ELF-1 (cell line): ENCODE measurements around the gene SOCS7.

Source experiments
- DNase-seq: peaks from one replicate; pipeline ENCODE4 v3.0.0-alpha.2; 2016; ENCODE audit warnings: low read depth, low spot score

SOCS7 gene, protein sequence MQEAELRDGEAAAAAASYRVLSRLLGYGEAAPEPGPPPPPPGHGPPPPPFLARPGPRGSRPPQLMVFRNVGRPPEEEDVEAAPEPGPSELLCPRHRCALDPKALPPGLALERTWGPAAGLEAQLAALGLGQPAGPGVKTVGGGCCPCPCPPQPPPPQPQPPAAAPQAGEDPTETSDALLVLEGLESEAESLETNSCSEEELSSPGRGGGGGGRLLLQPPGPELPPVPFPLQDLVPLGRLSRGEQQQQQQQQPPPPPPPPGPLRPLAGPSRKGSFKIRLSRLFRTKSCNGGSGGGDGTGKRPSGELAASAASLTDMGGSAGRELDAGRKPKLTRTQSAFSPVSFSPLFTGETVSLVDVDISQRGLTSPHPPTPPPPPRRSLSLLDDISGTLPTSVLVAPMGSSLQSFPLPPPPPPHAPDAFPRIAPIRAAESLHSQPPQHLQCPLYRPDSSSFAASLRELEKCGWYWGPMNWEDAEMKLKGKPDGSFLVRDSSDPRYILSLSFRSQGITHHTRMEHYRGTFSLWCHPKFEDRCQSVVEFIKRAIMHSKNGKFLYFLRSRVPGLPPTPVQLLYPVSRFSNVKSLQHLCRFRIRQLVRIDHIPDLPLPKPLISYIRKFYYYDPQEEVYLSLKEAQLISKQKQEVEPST

DNA sequence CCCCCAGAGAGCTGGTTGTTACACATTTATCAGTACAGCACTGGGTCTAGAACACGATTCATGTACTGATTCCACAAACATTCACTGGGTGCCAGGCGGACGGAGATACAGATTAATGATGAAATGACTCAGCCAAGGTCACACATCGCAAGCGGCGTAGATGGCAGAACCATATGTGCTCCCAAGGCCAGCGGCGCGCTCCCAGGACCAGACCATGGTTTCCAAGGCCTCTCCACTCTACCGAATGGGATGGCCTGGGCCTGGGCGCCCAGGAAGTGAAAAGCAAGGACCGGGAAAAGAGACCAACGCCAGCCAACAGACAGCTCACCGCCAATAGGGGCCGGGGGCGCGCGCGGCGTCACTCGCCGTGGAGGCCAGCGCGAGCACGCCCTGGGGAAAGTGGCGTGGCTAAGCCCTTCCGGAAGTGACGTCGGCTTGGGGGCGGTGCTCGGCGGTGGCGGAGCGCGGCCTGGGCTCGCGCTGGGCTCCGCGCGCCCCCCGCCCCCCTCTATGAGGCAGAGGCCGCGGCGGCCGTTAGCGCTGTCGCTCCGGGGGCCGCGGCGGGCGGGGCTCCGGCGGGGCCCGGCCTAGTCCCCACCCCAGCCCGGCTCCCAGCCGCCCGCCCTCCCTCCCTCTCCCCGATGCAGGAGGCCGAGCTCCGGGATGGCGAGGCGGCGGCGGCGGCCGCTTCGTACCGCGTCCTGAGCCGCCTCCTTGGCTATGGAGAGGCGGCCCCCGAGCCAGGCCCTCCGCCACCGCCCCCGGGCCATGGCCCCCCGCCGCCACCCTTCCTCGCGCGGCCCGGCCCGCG lies at the start of gene SOCS7:
SOCS7 (plus strand) TSS at position 433 of the 811 bp plus-strand sequence; CDS start at position 642, 209 bp downstream.
- DNase-seq: peak; percentile 94

DNA sequence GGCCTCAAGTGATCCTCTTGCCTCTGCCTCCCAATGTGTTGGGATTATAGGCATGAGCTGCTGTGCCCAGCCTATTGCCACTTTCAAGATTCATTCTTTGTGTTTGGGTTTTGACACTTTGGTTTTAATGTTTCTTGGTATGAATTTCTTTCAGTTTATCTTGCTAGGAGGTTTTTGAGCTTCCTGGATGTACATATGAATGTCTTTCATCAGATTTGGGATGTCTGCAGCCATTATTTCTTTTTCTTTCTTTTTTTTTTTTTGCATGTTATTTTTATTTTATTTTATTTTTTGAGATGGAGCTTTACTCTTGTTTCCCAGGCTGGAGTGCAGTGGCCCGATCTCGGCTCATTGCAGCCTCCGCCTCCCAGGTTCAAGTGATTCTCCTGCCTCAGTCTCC lies 36.1 kb upstream of the SOCS7 start:
- DNase-seq: no peak

DNA sequence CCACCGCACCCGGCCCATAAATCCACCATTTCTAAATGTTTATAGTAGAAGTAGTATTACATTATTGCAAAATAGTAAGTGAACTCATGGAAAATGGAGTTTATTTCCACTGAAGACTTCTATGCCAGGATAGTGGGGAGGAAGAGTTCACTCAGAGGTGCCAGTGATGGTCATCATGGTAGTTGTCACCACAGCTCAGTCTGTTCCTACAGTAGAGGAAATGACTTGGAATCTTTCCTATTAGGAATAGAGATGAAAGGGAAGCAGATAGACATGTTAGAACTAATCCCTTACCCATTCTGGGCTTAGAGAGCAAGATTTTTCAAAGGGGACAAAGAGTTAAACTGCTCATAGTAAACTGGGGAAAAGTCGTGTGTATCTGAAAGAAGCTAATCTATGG lies 34.6 kb upstream of the SOCS7 start:
- no peak for DNase-seq

DNA sequence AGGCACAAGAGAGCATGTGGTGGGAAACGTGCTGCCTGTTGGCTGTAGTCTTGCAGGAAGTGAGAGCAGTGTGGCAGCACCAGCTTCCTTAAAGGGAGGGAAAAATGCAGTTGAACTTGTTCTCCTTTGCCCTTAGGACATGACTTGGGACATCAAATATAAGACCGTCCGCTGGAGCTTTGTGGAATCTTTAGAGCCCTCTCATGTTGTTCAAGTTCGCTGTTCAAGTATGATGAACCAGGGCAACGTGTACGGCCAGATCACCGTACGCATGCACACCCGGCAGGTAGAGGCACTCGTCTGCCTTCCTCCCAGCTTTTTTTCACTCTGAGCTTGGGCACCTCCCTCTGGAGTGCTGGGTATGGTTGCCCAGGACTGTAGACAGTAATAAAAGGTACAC lies 31.2 kb upstream of the SOCS7 start:
- DNase-seq: peak; percentile 67

DNA sequence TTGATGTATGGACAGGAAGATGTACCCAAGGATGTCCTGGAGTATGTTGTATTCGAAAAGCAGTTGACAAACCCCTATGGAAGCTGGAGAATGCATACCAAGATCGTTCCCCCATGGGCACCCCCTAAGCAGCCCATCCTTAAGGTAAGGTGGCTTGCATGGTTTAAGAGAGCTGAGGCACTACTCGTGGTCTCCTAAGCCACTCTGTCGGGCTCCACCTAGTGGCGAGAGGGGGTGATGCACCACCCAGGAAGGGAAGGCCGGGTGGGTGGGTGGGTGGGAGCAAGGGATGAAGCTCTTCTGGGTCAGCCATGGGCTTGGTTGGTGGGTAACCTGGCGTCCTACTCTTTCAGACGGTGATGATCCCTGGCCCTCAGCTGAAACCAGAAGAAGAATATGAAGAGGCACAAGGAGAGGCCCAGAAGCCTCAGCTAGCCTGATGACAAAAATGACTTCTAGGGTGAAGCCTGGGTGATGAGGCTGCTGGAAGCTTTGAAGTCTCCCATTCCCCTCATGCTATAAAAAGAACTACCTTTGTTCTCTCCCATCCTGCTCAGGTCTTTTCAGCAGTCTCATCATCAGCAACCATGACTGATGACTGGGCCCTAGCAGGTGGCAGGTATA lies 29.4 kb upstream of the SOCS7 start:
- DNase-seq: peak; percentile 49

DNA sequence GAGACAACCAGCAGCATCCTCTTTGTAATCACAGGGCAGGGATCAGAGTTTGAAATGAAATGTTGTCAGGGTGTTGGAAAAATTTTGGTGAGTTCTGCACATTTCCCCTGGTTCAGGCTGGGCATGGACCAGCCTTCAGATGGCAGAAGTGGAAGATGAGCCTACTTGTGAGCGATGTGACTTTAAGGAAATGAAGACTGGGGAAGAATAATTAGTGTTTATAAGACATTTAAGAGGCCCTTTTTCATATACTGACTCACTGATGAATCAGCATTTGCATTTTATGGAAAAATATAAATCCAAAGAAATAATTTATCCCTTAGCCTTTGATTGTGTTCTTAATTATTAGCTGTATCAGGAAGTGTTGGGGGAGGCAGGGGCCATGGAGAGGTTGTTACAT lies 28.7 kb upstream of the SOCS7 start:
- DNase-seq: no peak

DNA sequence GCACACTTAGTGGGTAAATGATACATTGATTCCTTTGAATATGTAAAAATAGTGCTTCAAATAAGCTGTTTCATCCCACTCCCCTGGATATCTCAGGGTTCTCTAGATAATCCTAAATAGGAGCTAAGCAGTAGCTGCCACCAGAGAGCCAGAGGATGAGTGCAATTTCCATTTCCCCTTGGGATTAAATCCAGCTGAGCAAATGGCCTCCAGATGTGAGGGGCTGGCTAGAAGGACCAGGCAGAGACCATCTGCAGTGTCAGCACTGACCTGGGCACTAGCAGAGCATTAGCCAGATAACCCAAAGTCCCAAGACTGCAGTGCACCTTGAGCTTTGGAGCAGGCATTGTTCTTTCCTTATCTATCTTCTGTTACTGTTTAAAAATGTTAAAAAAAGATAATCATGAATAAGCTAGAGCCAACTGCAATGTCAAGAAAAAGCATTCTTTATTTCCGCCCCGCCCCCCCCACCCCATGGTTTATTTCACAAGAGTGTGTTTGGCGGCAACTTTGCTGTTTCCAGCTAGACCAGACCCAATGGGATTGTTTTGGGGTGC lies 27.4 kb upstream of the SOCS7 start:
- no peak for DNase-seq

DNA sequence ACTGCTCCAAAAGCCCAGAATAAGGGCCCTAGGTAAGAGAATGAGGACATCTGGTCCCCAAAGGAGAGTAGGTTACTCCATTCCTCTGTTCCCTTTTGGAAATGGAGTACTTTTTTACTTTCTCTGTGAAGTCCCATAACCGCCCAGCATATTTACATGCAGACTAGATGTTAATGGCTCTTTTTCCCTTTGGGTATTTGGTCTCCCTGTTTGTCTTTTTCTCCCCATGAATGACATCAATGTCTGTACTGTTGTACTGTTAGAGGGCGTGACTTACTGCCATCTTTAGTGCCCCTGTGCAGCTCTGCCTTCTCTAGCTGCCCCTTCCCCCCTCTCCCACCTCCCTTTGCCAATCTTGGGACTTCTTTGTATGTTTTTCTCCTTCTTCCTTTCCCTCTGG lies 26.9 kb upstream of the SOCS7 start:
- no peak for DNase-seq

DNA sequence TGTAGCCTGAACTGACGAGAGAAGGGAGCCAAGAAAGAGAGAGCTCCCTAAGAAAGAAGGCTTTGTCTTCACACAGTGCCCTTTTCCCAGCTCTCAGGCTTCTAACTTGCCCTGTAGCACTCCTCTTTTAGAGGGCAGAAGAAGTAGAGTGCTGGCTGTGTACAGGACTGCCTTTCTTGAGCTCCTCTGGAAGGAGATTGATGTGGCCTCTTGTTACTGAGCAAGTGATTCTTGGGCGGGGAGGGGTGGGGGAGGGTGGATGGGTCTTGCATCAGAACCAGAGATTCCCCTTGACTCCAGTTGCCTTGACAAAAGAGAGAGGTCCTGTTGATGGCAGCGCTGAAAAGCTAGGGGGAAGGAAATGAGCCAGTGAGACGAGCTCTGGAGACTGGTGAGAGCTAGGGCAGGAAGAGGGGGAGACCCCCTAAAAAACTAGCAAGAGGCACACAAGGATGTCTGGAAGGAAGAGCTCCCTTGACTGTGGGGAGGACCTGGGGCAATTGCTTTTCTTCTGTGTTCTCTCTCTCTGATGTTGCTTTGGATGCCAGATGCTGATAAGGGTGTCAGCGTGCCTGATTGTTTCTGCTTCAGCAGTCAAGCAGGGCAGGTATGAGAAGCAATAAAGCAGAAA lies 26.3 kb upstream of the SOCS7 start:
- DNase-seq: peak; percentile 61

DNA sequence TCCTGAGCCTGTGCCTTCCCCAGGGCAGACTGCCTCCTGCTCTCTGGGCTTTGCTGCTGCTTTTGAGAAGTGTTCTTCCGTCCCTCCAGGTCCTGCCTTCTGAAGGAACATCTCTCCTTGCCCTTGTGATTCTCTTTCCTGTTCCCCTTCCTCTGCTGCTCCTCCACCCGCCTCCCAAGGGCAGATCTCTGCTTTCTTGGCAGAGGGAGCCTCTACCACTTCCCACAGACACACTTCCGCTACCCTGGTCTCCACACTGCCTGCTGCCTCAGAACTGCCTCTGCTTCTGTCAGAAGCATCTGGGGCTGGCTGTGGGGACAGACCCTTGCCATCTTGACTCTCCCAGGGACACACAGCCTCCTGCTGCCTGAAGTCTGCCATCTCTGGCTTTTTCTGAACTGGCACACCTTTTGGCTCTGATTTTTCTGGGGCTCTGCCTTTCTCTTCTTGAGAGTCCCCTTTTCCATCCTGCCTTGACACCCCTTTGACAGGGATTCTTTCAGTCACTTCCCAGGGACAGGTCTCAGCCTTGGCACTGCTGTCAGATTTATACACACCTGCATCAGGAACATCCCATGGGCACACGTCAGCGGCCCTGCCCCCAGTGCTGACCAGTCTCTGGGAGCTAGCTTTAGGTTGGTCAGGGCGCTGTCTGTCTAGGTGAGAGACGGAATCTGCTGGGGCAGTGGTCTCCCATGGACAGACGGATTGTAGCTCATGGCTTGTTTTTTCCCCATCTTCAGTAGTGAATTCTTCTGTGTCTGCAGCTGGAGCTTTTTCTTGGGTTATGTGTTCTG lies 24.4 kb upstream of the SOCS7 start:
- no peak for DNase-seq

DNA sequence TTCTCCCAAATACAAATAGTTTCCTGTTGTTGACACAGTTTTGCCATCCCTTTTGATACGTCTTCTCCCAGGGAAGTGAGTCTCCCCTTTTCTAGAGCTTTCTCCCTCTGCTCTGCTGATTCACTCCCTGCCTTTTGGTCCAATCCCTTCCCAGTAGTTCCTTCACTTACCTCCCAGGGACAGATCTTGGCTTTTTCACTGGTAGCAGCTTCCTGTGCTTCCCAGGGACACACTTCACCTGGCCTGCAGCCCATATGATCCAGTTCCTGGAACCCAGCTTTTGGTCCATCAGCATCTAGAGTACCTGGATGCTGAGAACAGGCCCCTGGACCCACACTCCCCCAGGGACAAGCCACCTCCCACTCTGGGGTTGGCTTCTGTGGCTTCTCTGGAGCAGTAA lies 23.7 kb upstream of the SOCS7 start:
- DNase-seq: no peak

DNA sequence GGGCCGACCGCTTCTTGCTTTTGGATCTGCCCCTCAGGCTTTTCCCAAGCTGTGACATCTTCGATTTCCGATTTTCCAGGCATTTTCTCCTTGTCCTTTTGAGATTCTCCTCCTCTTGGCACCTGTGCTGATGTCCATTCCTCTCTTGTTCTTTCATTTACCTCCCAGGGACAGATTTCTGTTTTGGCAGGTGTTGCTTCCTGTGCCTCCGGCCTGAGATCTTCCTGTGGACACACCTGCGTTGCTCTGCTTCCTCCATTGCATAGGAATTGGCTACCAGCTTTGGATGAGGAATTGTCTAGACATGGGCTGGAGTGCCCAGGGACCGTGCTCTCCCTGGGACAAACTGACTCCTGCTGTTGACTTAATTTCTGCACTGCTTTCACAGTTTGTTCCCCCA lies 23.0 kb upstream of the SOCS7 start:
- no peak for DNase-seq

DNA sequence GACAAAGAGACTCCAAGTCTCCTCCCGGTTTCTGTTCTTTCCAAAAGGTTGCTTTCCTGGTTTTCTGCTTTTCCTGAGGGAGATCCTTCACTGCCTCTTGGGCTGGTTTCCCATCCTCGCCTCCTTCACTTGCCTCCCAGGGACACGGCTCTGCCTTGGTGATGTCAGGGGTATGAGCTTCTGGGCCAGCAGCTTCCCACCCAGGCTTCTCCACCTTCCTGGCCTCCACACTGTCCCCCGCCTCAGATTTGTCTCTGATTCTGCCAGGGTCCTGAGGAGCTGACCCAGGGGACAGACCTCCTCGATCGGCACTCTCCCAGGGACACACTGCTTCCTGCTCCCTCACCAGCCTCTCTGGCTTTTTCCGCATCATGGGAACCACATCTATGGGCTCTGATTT lies 22.4 kb upstream of the SOCS7 start:
- no peak for DNase-seq

DNA sequence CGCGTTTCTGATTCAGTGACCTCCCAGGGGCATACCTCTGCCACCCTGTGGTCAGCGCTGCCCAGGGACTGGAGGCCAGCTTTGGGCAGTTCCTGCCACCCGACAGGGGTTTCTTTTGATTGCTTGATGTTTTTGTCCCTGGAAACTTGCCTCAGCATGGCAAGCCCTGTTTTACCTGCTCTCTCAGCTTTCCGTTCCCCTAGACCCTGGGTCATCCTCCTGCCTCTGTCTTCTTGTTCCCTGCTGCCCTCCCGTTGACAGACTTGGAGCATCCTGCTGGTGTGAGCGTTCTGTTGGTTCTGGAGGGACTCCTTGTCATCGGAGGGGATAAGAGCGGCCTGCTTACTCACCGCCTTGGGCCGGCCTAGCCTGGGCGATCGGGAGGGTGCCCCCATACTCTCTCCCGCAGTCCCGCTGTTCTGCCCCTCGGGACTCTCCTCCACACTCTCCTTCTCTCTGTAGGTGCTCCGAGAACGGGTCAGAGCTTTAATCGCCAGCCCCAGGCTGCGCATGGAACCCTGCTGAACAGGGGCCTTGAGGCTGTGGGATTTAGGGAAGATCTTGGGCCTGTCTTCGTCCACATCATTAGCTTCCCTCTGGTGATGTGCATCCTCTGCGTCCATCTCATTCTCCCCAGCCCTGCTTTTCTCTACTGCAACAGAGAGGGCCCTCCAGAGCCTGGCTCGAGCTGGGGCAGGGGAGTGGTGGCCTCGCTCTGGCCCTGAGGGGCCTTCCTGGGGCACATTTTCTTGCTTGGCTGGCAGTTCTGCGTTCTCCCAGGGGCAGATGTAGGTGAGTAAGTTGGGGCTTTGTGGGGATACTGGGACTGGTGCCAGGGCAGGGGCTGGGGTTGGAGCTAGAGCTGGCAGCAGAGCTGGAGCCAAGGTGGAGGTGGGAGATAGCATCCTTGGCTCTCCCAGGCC lies 21.6 kb upstream of the SOCS7 start:
- DNase-seq: no peak

DNA sequence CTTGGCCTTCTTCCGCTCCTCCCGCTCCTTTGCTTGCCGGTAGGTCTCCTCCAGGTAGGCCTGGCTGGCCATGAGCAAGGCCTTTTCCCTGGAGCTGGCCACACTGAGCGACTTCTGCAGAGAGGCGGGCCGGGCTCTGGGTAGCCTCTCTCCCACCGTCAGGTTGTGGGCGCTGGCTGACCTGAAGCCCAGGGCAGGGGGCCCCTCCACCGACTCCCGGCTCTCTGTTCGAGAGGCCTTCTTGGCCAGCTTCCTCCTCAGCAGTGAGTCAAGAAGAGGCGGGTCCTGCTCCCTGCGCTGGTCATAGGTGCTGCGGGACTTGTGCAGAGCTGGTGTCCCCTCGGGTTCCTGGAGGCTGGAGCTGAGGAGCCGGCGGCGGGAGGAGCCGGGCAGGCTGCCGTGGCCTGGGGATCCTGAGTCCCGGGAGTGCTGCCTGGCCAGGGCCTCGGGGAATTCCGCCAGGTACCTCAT lies 20.7 kb upstream of the SOCS7 start:
- DNase-seq: no peak

DNA sequence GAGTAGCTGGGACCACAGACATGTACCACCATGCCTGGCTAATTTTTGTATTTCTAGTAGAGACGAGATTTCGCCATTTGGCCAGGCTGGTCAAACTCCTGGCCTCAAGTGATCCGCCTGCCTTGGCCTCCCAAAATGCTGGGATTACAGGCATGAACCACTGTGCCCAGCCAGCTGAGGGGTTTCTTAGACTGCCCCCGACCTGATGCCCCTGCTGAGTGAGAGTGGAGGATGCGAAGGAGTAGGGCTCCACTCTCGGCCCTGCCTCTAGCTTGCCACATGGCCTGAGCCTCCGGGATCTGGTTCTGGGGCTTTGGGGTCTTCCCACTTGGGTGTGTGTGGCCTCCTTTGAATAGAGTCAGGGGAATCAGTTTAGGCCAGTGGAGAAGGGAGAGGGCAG lies 18.9 kb upstream of the SOCS7 start:
- no peak for DNase-seq

DNA sequence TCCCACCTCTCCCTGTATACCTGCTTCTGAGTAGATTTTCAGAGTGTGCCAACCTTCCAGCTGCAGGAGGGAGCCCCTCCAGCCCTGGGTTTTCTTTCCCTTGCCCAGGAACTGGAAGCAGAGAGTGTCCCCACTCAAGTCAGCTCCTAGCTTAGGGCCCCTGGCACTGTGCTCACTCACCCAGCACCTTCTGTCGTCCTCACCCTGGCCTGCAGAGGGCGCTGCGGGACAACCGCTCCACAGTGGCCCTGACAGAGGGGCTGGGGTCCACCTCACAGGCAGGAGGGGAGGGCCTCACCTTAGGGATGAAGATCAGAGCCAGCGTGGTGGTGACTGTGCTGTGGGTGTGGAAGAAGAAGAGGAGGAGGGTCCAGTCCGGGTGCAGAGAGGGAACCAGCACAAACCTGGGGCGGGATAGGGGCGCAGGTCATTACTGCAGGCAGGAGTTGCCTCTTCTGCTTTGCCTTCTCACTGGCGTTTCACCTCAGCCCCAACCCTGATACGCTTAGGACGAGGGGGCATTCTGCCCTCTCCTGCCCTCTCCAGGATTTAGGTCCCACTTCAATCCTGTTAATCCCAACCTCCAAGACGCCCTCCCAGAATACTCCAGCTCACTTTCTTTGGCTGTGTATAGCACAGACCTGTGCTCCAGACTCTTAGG lies 17.9 kb upstream of the SOCS7 start:
- DNase-seq: peak; percentile 87

DNA sequence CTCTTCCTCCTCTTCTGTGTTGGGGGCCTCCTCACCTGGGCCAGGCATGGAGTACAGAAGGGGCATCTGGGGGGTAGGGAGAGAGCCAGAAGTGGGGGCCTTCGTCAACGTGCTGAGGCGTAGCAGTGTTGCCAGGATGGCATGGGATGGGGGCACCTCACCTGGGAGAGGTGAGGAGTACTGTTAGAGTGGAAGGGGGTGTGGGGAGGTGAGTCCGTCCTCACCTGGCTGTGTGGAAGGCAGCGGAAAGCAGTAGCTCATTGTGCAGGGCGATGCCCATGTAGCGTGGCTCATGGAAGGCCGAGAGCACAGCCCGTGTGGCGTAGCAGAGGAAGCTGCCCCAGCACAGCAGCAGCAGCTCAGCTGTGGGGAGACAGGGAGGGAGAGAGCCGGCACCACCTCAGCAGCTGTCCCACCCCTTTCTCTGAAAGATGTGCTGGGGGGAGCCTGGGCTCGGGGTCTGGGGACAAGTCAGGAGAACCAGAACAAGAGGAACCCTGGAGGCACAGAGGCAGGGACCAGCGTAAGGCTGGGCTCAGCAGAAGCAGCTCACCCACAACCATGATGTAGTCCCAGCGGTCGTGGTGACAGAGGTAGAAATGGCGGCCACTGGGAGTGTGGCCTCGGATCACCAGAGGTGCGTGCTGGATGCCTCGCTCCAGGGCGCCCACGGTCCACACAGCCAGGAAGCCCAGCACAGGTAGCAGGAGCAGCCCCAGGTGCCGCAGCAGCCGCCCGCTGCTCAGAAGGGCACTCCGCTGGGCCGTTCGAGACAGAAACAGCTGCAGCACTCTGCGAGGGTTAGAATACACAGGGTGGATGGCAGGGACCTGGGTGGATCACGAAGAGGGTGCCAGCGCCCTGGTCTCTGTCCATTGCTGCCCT lies 16.9 kb upstream of the SOCS7 start:
- no peak for DNase-seq
